Stimulated activated CD4-positive, alpha-beta T cell treated with anti-CD3 and anti-CD28 coated beads, Interleukin-4, amount 100 ng/mL, for 4 hours (primary cell): Measurements from ENCODE around the gene SCTR.

Source experiments
- DNase-seq, 2 experiments: peaks; one replicate each; pipeline ENCODE4 v3.0.0-alpha.2; 2020

SCTR gene

GRCh38 chr2:119486886-119487285 is 37.4 kb downstream of the SCTR start:
- DNase-seq = no peak

DNA sequence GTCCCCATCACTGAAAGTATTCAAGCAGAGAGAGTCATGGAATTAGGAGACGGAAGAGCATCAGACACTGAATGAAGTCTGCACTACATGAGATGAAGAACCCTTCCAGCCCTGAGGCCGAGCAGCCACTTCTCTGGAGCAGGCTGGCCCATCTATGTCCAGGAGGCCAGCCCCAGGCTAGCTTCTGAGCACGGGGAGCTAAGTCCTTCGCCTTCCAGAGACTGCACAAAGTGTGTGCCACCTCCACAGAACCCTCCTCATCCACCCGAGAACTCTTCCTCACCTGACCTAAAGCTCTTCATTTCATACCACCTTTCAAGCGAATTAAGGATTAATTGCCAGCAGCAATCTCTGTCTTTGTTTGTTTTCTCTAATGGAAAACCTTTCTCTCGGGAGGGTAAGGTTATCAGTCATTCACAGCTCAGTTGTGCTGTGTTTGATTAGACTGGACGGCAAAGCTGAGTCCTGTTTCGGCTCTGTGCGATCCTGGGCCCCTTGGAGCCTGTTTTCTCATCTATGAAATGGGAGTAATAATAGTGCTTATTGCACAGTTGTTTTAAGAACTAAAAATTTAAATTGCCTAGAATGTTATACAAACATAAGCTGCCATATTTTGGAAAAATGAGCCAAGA is 38.0 kb downstream of the SCTR start:
- DNase-seq = no peak

DNA sequence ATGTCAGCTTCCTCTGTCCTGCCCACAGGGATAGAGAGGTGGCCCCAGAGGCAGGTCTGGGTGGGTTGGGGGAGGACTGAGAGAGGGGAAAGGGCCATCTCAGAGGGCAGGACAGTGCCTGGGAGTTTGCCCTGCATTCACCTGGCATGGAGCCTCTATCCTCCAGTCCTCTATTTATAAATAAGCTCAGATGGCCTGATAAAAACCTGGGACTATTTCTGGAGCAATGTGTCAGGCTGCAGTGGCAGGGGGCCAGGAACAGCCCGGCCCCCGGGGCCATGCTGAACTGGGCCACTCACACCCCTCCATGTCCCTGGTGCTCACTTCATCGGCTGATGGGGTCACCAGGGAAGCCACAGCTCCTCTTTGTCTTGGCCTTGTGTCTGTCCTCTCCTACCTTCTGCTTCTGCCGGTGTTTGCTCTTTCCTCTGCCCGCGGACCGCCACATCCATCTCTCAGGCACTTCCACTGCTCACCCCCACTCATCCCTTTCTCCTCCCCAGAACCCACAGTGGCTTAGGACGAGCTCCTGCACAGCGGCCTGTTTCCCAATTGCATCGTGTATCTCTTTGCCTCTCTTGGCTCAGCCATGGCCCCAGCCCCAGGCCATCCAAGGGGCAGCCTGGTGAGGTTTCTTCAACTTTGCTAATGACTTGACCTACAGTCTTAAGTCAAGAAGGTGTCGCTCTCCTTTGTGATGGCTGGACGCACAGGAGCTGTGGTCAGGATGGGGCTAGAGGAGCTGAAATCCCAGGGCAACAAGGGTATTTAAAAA is 38.8 kb downstream of the SCTR start:
- no peak for DNase-seq

GRCh38 chr2:119484834-119485233 is 39.4 kb downstream of the SCTR start:
- no peak for DNase-seq

DNA sequence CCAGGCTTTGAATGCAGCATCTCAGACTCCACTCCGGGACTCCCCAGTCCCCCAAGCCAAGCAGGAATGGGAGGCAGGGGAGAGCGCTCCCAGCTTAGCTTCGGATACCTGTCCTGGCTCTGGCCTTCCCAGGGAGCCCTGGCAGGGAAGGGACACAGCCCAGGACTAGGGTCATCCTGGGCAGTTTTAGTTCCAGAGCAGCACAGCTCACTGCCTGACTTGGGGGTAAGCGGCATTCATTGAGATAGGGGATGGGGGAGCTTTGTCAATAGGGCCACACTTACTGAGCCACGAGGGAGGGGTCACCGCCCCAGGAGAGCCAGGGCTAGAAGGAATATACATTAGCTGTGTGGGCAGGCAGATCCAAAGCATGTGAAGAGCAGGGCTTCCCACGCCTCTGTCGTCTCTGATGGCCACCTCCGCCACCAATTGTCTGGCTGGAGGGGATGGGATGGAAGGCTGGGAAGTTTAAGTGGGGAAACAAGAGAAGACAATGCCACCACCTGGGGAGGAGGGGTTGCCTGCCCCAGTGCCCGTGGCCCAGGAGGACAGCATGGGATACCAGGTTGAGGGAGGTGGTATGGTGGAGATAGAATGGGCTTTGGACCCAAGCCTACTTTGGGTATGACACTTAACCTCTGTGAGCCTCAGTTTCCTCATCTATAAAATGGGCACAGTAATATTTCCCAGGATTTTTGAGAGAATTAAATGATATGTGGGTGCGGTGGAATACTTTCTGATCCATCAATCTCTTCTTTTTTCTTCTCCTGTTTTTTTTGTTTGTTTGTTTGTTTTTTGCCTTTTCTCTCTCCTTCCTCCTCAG is 40.2 kb downstream of the SCTR start:
- DNase-seq = no peak

DNA sequence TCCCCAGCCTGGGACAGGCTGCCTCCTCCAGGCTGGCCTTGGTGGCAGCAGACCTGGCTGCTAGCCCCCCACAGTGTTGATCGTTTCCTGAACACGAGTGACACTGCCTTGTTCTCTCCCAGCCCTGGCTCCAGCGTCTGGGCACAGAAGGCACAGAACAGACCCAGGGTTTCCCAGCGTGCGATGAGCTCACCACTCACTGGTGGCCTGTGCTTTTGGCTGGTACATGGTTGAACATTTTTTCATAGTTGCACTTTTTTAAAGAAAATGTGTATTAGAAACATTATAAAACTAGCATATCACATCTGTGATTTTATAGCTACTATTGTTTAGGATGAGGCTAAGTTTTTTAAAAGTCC is 40.9 kb downstream of the SCTR start:
- no peak for DNase-seq

DNA sequence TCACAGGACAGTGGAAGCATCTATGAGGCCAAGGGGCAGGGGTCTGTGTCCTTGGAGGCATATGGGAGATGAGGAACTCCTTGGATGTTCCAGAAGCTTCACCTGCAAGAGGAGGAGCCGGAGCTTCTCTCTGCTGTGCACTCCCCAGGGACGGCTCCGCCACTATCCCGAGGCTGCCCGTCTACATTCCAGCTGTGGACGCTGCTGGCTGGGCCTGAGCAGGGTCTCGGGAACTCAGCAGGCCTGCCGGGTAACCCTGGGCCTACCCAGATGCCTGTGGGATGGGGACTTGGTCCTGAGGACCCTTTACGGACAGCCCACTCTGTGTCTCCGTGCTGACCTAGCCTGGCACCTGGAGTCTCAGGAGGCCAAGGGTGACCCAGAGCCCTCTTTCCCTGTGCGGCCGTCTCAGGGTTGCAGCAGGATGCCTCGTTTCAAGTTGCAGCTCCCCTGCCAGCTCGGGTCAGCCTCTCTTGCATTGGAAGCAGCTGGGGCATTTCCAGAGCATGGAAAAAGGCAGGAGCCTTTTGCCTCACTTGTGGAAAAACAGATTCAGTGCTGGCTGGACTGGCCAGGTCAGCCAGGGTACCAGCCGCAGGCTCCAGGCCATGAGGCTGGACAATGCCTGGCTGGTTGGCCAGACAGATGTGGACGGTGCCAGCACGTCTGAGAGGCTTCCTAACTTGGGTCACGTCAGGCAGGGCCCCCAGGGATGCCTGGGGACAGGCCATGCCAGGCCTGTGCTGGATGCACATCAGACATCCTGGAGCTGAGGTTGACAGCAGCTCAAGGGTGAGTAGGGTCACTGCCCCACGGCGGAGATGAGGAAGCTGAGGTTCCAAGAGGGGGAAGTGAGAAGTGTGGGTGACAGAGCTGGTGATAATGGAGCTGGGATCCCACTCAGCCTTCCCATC is 41.5 kb downstream of the SCTR start:
- DNase-seq = no peak

GRCh38 chr2:119481501-119482455 is 42.5 kb downstream of the SCTR start:
- no peak for DNase-seq

GRCh38 chr2:119480718-119481142 is 43.6 kb downstream of the SCTR start:
- no peak for DNase-seq

- no peak for DNase-seq
These were observed 44.1 kb downstream of the SCTR start for GRCh38 chr2:119480184-119480583.

GRCh38 chr2:119478978-119479295 is 45.3 kb downstream of the SCTR start:
- no peak for DNase-seq

DNA sequence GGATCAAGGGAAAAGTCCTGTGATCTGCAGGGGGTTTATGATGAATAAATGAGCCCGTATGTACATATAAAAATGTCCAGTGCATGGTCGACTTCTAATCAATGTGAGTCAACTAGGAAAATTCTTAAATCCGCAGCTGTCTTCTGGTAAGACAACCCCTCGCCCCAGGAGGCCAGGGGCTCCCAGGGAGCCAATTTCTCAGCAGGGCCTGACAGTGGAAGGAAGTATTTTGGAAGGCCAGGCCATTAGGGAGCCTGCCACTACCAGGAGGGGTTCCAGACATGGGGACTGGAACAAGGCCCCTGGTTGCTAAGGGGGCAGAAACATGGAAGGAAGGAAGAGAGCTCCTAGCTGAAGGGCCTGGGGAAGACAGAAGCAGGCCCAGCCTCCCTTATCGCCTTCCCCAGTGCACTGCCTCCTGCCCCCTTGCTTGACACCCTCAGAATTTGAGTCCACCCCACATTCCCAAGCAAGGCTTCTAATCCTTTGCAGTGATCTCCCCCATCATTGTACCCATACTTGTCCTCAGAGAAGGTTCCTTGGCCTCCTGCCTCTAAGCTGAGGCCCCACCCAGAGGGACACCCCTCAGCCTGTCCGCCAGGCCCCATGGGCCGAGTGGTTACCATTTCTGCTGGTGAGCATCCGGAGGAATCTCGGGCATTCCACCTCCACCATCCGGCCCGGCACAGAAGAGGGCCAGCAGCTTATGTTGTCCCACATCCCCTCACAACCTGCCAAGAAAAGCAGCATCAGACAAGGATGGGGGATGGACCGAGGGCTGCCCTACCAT is 45.9 kb downstream of the SCTR start:
- no peak for DNase-seq

DNA sequence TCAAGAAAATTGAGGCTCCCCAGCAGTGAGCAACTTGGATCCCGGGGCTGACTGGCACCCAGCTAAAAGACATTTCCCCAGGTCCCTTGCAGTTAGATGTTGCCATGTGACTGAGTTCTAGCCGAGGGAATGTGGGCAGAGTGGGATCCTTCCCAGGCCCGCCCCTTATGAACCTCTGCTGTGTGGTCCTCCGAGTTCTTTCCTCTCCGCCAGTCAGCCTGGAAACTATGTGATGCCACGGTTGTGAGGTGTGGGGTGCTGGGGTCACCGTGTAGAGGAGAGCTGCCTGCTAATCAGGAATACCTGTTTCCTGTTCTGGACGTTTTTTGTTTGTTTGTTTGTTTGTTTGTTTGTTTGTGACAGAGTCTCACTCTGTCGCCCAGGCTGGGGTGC is 47.2 kb downstream of the SCTR start:
- DNase-seq = no peak

DNA sequence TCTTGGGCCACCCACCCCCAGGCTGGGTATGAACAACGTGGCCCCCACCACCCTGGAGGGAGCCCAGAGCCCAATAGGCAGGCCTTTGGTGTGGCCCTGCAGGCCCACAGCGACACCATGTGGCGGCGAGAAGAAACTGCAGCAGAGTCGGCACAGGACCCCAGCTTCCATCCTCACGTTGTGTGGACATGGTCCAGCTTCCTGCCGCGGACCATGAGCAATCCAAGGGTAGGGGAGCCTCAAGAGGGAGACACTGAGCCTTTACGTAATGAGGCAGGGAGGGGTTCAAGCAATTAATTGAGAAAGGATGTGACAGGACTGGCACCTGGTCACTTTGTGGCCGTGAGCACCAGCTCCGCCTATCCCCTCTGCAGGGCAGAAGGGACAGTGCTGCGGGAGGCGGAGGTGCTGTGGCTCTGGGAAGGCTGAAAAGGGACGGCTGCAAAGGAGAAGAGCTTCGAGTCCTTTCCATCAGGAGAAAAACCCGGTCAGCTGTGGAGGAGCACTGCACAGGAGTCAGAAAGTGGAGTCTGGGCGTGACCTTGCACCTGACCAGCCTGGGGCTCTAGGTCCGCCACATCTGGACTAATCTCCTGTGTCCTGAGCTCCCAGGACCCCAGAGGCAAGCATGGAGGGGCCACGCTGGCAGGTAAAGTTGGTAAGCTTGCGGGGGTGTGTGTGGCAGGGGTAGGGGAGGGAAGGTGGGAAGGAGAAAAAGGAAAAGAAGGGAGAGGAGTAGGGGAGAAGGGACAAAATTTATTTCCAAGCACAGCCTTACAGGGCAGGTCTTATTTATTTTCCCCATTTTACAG is 47.8 kb downstream of the SCTR start:
- peak in 1 of 2 experiments; percentile 16 for DNase-seq

DNA sequence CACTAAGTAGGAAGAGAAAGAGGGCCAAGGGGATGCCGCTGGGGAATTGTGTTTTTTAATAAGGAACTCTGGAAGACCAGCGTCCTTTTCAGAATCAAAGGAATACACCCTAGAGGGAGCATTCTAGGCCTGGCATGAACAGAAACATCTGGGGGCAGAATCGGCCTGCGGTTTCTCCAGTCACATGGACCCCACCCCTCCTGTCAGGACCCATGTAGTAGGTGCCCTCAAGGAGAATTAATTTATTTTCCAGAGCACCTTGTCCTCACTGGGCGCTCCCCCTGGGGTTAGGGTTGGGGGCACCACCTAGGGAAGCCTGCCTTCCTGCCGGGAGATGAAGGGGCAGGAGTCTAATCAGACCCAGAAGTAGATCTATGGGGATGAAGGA is 48.4 kb downstream of the SCTR start:
- DNase-seq = no peak

GRCh38 chr2:119475225-119475856 is 48.9 kb downstream of the SCTR start:
- DNase-seq = no peak

GRCh38 chr2:119474371-119475224 is 49.7 kb downstream of the SCTR start:
- no peak for DNase-seq

DNA sequence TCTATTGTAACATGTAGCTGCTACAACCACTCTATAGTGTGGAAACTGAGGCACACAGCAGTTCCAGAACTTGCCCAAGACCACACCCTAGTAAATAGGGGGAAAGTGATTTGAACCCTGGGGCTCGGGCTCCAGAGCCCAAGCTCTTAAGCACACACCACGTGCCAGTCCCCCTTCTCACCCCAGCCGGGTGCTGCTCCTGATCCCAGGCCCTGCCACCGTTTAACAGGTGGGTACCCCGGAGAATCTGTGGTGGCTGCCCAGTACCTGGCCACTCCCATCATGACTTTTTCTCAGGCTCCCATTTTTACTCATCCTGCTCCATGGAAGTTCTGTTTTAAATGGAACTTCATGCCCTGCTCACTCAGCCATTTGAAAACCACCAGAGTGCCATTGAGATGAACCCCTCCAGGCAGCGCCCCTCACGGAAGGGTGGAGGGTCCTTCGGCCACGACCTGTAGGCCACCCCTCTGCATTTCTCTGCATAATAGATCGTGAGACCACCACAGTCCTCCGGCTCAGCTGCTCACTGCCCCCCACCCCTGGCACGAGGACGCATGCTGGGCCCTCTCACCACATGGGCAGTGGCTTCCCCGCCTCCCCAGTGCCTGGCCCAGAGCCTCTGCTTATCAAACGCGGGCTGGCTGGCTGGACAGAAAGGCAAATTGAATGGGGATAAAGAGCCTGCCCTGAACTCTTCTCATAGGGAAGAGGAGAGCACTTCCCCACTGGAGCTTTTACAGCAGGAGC is 50.5 kb downstream of the SCTR start:
- DNase-seq = no peak
